H1 (cell line): Measurements from ENCODE around the gene LAX1. TPM values are rescaled to one million over a fixed set of nuclear protein-coding genes. Genes with fewer than 3 reads are reported as not detected.

ENCODE experiments used
- CTCF ChIA-PET: fragments of 300-600 bp; sonication (Branson Sonifier 250); formaldehyde crosslinking; loops from one replicate; lab custom pipeline; 2021; ENCODE audit not compliant: partially characterized antibody; lab: Charles Lee
- POLR2A ChIA-PET: fragments of 300-600 bp; sonication (Branson Sonifier 250); formaldehyde crosslinking; loops from one replicate; lab custom pipeline; 2021; ENCODE audit warnings: inconsistent platforms; ENCODE audit not compliant: partially characterized antibody; lab: Charles Lee
- DNase-seq, 2 experiments: peaks; one replicate each; pipeline versions ENCODE4 v3.0.0 to v3.0.0-alpha.2; 2010 to 2022; ENCODE audit warnings: low spot score in 2 of 2, low read depth in 1 of 2, mixed read lengths in 1 of 2
- FAIRE-seq: peaks from 2 replicates; lab custom pipeline; 2011; peaks lifted over from hg19 to GRCh38; lab: Jason Lieb, UNC
- H2AFZ ChIP-seq: 2 replicates; pipeline ENCODE4 v1.8.1; 2012; ENCODE audit warnings: low read length, inconsistent platforms
- H2AK5ac ChIP-seq: 2 replicates; pipeline ENCODE4 v1.6.1; 2013; ENCODE audit warnings: low read depth, low read length
- H2BK120ac ChIP-seq: replicated peaks from 2 replicates; pipeline ENCODE3; 2013; ENCODE audit warnings: low read depth, low read length, inconsistent platforms
- H2BK12ac ChIP-seq: 2 replicates; pipeline ENCODE4 v1.6.1; 2013; ENCODE audit warnings: low read depth, low read length
- H2BK15ac ChIP-seq: 2 replicates; pipeline ENCODE4 v1.6.1; 2013; ENCODE audit warnings: low read length
- H2BK20ac ChIP-seq: 2 replicates; pipeline ENCODE4 v1.6.1; 2013; ENCODE audit warnings: low read length
- H2BK5ac ChIP-seq: 2 replicates; pipeline ENCODE4 v1.6.1; 2013; ENCODE audit warnings: low read depth, low read length
- H3K14ac ChIP-seq: 2 replicates; pipeline ENCODE4 v1.6.1; 2013; ENCODE audit warnings: inconsistent platforms; ENCODE audit not compliant: insufficient read length
- H3K18ac ChIP-seq: 2 replicates; pipeline ENCODE4 v1.6.1; 2013; ENCODE audit warnings: low read length; ENCODE audit errors: extremely low read depth
- H3K23ac ChIP-seq: 2 replicates; pipeline ENCODE4 v1.6.1; 2013; ENCODE audit warnings: inconsistent platforms; ENCODE audit not compliant: insufficient read length
- H3K23me2 ChIP-seq: 2 replicates; pipeline ENCODE4 v1.6.1; 2013; ENCODE audit warnings: low read depth, low read length
- H3K27ac ChIP-seq: 2 replicates; pipeline ENCODE4 v1.6.1; 2011; ENCODE audit warnings: low read depth, low read length, inconsistent platforms
- H3K27me3 ChIP-seq, 4 experiments: replicated peaks in 1 of 4; 1 replicate in 1 of 4; 2 replicates in 3 of 4; pipeline versions ENCODE4 v1.6.1 to v1.8.1; 2011 to 2013; ENCODE audit warnings: low read length in 3 of 4, mild to moderate bottlenecking in 3 of 4, inconsistent platforms in 2 of 4, mixed read lengths in 2 of 4, moderate library complexity in 1 of 4; ENCODE audit not compliant: control insufficient read depth in 3 of 4, insufficient read depth in 3 of 4; ENCODE audit errors: extremely low read depth in 1 of 4
- H3K36me3 ChIP-seq, 4 experiments: 2 replicates each; pipeline versions ENCODE4 v1.6.1 to v1.8.1; 2011 to 2013; ENCODE audit warnings: mild to moderate bottlenecking in 4 of 4, low read length in 3 of 4, moderate library complexity in 2 of 4, control low read depth in 1 of 4, inconsistent platforms in 1 of 4; ENCODE audit not compliant: insufficient read depth in 4 of 4, control insufficient read depth in 2 of 4
- H3K4ac ChIP-seq: replicated peaks from 2 replicates; pipeline ENCODE3; 2013; ENCODE audit warnings: low read length, low read depth, mixed read lengths, inconsistent platforms; ENCODE audit not compliant: insufficient read length
- H3K4me1 ChIP-seq, 4 experiments: replicated peaks in 1 of 4; 1 replicate in 1 of 4; 2 replicates in 3 of 4; pipeline versions ENCODE4 v1.6.1 to v1.8.1; 2011 to 2013; ENCODE audit warnings: low read length in 3 of 4, inconsistent platforms in 2 of 4, mixed read lengths in 1 of 4; ENCODE audit not compliant: insufficient read depth in 4 of 4, control insufficient read depth in 3 of 4
- H3K4me2 ChIP-seq, 2 experiments: 2 replicates each; pipeline versions ENCODE4 v1.6.1 to v1.8.1; 2011 to 2013; ENCODE audit warnings: low read depth in 2 of 2, low read length in 2 of 2, control low read depth in 1 of 2, inconsistent platforms in 1 of 2, mild to moderate bottlenecking in 1 of 2; ENCODE audit not compliant: insufficient read depth in 1 of 2
- H3K4me3 ChIP-seq, 4 experiments: fragments of 200-600, 300-600 bp in 1 of 4; sonication (generic), shearing (Covaris generic), sonication (Bioruptor Twin) in 1 of 4; 2 replicates each; pipeline versions ENCODE4 v1.5.1 to v1.8.1; 2011 to 2016; ENCODE audit warnings: low read length in 4 of 4, low read depth in 3 of 4, control low read depth in 2 of 4, inconsistent platforms in 2 of 4, mild to moderate bottlenecking in 2 of 4, mixed read lengths in 1 of 4, moderate library complexity in 1 of 4; ENCODE audit not compliant: insufficient read depth in 2 of 4; ENCODE audit errors: extremely low read depth in 1 of 4
- H3K56ac ChIP-seq: replicated peaks from 2 replicates; pipeline ENCODE3; 2013; ENCODE audit warnings: low read depth, mild to moderate bottlenecking, mixed read lengths, low read length, inconsistent platforms; ENCODE audit not compliant: insufficient read length
- H3K79me1 ChIP-seq: 2 replicates; pipeline ENCODE4 v1.6.1; 2013; ENCODE audit warnings: low read depth, low read length, control low read depth
- H3K79me2 ChIP-seq, 2 experiments: 2 replicates each; pipeline versions ENCODE4 v1.6.1 to v1.8.1; 2012 to 2013; ENCODE audit warnings: low read length in 2 of 2, mild to moderate bottlenecking in 2 of 2, inconsistent platforms in 1 of 2; ENCODE audit not compliant: insufficient read depth in 2 of 2, control insufficient read depth in 1 of 2
- H3K9ac ChIP-seq, 4 experiments: replicated peaks in 1 of 4; 1 replicate in 1 of 4; 2 replicates in 3 of 4; pipeline versions ENCODE4 v1.6.1 to v1.8.1; 2011 to 2013; ENCODE audit warnings: low read depth in 3 of 4, low read length in 3 of 4, control low read depth in 2 of 4, mild to moderate bottlenecking in 2 of 4, moderate library complexity in 2 of 4, inconsistent platforms in 1 of 4; ENCODE audit errors: extremely low read depth in 1 of 4
- H3K9me3 ChIP-seq, 2 experiments: 2 replicates each; pipeline versions ENCODE4 v1.6.1 to v1.8.1; 2012 to 2013; ENCODE audit warnings: mild to moderate bottlenecking in 2 of 2, moderate library complexity in 2 of 2, control low read depth in 1 of 2, inconsistent platforms in 1 of 2, low read depth in 1 of 2, low read length in 1 of 2, mixed read lengths in 1 of 2; ENCODE audit not compliant: insufficient read depth in 2 of 2
- H4K20me1 ChIP-seq, 2 experiments: replicated peaks in 1 of 2; 2 replicates each; pipeline versions ENCODE3 to v1.8.1; 2011 to 2013; ENCODE audit warnings: inconsistent platforms in 2 of 2, low read length in 2 of 2, mild to moderate bottlenecking in 1 of 2; ENCODE audit not compliant: insufficient read depth in 2 of 2, control insufficient read depth in 1 of 2
- H4K5ac ChIP-seq: 2 replicates; pipeline ENCODE4 v1.6.1; 2013; ENCODE audit warnings: low read length, low read depth, mixed read lengths, inconsistent platforms; ENCODE audit not compliant: insufficient read length
- H4K8ac ChIP-seq: 2 replicates; pipeline ENCODE4 v1.8.0; 2013; ENCODE audit warnings: mild to moderate bottlenecking, moderate library complexity, low read length, inconsistent platforms; ENCODE audit not compliant: insufficient read depth; ENCODE audit errors: extremely low read depth
- H4K91ac ChIP-seq: replicated peaks from 2 replicates; pipeline ENCODE3; 2013; ENCODE audit warnings: low read length, mixed read lengths, inconsistent platforms; ENCODE audit not compliant: insufficient read length
- CBX5 ChIP-seq: fragments of 300-800, 300-1000 bp; sonication (generic); IDR thresholded peaks from 2 replicates; pipeline ENCODE4 v1.7.1; 2016; ENCODE audit warnings: antibody characterized with exemption, low read length, low read depth
- RNF2 ChIP-seq: fragments of 200-900, 300-1000 bp; sonication (generic); IDR thresholded peaks from 2 replicates; pipeline ENCODE4 v1.7.1; 2016; ENCODE audit warnings: borderline replicate concordance, low read depth, mild to moderate bottlenecking, antibody characterized with exemption, low read length; ENCODE audit not compliant: poor library complexity, severe bottlenecking; ENCODE audit errors: missing control alignments
- WGBS, 2 experiments: shearing (Covaris generic) in 1 of 2; methylation state at CpG; one replicate each; pipeline versions ENCODE4 v1.1.6 to v1.1.7; 2013 to 2015; ENCODE audit warnings: low lambda C conversion rate in 2 of 2, mixed read lengths in 2 of 2, inconsistent platforms in 1 of 2, low coverage in 1 of 2, missing lambda C conversion rate in 1 of 2; ENCODE audit not compliant: insufficient replicate concordance in 2 of 2, insufficient coverage in 1 of 2, insufficient read length in 1 of 2; ENCODE audit errors: extremely low coverage in 1 of 2, missing lambda C conversion rate in 1 of 2; 5-methylcytosine and 5-hydroxymethylcytosine counted together
- polyA plus RNA-seq, 7 experiments: library from polyadenylated mRNA; depleted of rRNA in 3 of 7; stranded (reverse) in 5 of 7; unstranded in 2 of 7; fragments of >200 nt in 5 of 7; fragments of 200-250 nt in 2 of 7; gene quantifications; 1 replicate in 5 of 7; 2 replicates in 1 of 7; 4 replicates in 1 of 7; pipeline versions ENCODE4 v1.2.1 to v1.2.3, GENCODE V29; 2011 to 2013; ENCODE audit warnings: missing spikeins in 2 of 7, mixed read lengths in 2 of 7
- total RNA-seq: library from RNA; stranded (reverse); fragmentation: NEBNext Ultra II Directional; extraction: Animal tissue kit (Norgen Biotek cat#: 25700); gene quantifications from 2 replicates; pipeline ENCODE4 v1.2.1, GENCODE V29; 2021

LAX1 gene
- total and polyA plus RNA-seq, 2 of the 8 experiments (the other 6 are each of a cell fraction or from before 2014, with no cell fraction given) = 0.11 TPM; not detected in 1

DNA sequence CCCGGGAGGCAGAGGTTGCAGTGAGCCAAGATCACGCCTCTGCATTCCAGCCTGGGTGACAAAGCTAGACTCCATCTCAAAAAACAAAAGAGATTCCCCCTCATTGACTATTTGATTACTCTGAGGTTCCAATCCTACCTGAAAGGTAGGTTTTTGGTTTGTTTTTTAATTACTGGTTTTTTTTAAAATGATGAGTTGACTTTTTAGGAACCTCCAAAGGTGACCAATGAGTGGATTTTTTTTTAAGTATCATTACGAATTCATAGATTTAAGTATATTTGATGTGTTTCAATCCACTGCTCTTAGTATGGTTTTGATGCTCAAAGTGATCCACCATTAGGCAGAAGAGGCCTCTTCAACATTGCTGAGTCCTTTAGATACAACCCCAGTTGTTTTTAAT, 47.9 kb upstream of the LAX1 start:
- no peak overlapping the region for H2BK15ac ChIP-seq
- H3K23ac ChIP-seq = no peak overlapping the region
- H3K27ac ChIP-seq = no peak overlapping the region
- H3K9ac ChIP-seq = no peak overlapping the region
- no peak for FAIRE-seq
- H2BK20ac ChIP-seq = no peak overlapping the region
- H3K79me1 ChIP-seq = no peaks in the 10 kb centered on the region
- no peak overlapping the region for H3K18ac ChIP-seq
- H3K27me3 ChIP-seq = no peaks in the 10 kb centered on the region
- no peak overlapping the region for H4K91ac ChIP-seq
- H3K56ac ChIP-seq = no peak overlapping the region
- no peak overlapping the region for H3K4ac ChIP-seq
- no peak overlapping the region for H2BK12ac ChIP-seq
- H3K4me2 ChIP-seq = no peak overlapping the region
- no peaks in the 10 kb centered on the region for H3K79me2 ChIP-seq
- no peak for DNase-seq
- no peak overlapping the region for H2BK120ac ChIP-seq
- no peak overlapping the region for H2BK5ac ChIP-seq
- H3K4me1 ChIP-seq = no peaks in the 10 kb centered on the region
- H3K14ac ChIP-seq = no peak overlapping the region
- no peak overlapping the region for H3K4me3 ChIP-seq
- 93% methylated on average over 3 of the region's 3 CpGs; no CpG with 5 or more reads in 1 of the 2 experiments for WGBS, 2 experiments
- ChIA-PET CTCF (interaction anchor here (1.1 kb wide), 1 partner anchor 375 kb away, joined by 3 read pairs; no protein-coding TSS in a partner anchor), POLR2A (no interaction called here)
- H2AFZ ChIP-seq = no peak overlapping the region
- no peak overlapping the region for H2AK5ac ChIP-seq
- no peak overlapping the region for H4K8ac ChIP-seq
- no peaks in the 10 kb centered on the region for H4K20me1 ChIP-seq
- H3K9me3 ChIP-seq = no peaks in the 10 kb centered on the region
- no peak overlapping the region for H4K5ac ChIP-seq
- H3K23me2 ChIP-seq = no peaks in the 10 kb centered on the region
- peaks cover 0 to 22% (median 8%) of the 10 kb centered on the region in 4 experiments; a peak in 5 of 8 replicates for H3K36me3 ChIP-seq
- no peak for TF ChIP-seq CBX5
- TF ChIP-seq RNF2 = no peak
